HFFc6 (cell line): ENCODE data around the gene PRKD1. TPM values are rescaled to one million over a fixed set of nuclear protein-coding genes. Genes with fewer than 3 reads are reported as not detected.

Source experiments
- DNase-seq: peaks from one replicate; pipeline ENCODE4 v3.0.0-alpha.2; 2018
- H3K27ac Mint-ChIP-seq: 2 replicates; pipeline ENCODE4 v1.8.0; 2020; ENCODE audit warnings: mild to moderate bottlenecking, mixed read lengths
- H3K27me3 Mint-ChIP-seq: 2 replicates; pipeline ENCODE4 v1.8.0; 2021; ENCODE audit warnings: mild to moderate bottlenecking, moderate library complexity, mixed read lengths; ENCODE audit not compliant: insufficient read depth
- H3K36me3 Mint-ChIP-seq: 2 replicates; pipeline ENCODE4 v1.8.0; 2021; ENCODE audit warnings: low read depth, mixed read lengths
- H3K4me1 Mint-ChIP-seq: 2 replicates; pipeline ENCODE4 v1.8.0; 2020; ENCODE audit warnings: low read depth, mixed read lengths
- H3K4me3 Mint-ChIP-seq: 2 replicates; pipeline ENCODE4 v1.8.0; 2020; ENCODE audit warnings: mild to moderate bottlenecking, moderate library complexity, mixed read lengths
- H3K9me3 Mint-ChIP-seq: 2 replicates; pipeline ENCODE4 v1.8.0; 2020; ENCODE audit warnings: mild to moderate bottlenecking, mixed read lengths
- long read RNA-seq: library from polyadenylated mRNA; unstranded; transcript quantifications from one replicate; pipeline ENCODE4 v2.0.0, GENCODE V29; 2019
- total RNA-seq, 6 experiments: library from RNA; stranded (reverse); fragmentation: NEBNext Ultra II Directional; extraction: Animal tissue kit (Norgen Biotek cat#: 25700); gene quantifications; 2 replicates in 1 of 6; 3 replicates in 5 of 6; pipeline ENCODE4 v1.2.3, GENCODE V29; 2021
- TF ChIP-seq, protein P1 (sequence below): fragments of 200-600 bp; sonication (generic); IDR thresholded peaks from 2 replicates; pipeline ENCODE4 v1.5.0; 2021; ENCODE audit warnings: antibody characterized with exemption, mild to moderate bottlenecking

The PRKD1 gene
- 10 to 100 TPM; 19.1 to 23.9 (median 21.7) TPM for total RNA-seq
- long read RNA-seq, partial matches to known transcripts: 7 of 13 reads
- long read RNA-seq, other reads (novel, unspliced or antisense): 5 of 13 reads

DNA sequence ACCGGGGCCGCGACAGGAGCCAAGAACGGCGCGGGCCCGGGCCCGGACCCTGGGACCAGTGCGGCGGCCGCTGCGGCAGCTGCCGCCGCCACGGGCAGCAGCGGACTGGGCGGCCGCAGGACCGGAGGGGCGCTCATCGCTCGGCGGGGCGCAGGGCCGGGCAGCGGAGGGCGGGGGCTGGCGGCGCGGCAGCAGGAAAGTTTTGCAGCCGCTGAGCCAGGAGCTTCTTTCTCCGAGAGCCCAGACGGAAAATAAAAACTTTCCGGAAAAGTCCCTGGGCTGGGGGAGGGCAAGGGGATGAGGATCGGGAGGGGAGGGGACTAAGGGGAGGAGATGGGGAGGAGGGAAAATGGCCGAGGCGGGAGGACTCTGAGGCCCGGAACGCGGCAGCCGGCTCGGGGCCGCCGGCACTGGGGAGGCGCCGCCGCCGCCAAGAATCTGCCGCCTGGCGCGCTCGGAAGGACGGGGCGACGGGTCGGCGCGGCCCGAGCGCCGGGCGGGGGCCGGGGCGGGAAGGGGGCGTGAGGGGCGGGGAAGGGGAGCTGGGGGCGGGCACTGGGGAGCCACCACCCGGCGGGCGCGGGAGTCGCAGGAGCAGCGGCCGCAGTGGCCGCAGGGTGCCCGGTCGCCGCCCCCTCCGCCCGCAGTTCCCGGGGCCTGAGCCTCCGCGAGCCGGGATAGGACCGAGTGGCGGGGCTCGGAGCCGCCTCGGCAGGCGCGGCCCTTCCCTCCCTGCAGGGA, at the start of gene PRKD1:
TSS of gene PRKD1 (minus strand) at position 472 of the 741 bp plus-strand sequence.
- peak within 1 kb of the TSS; percentile 59 for H3K27ac Mint-ChIP-seq
- DNase-seq: peak; percentile 41

DNA sequence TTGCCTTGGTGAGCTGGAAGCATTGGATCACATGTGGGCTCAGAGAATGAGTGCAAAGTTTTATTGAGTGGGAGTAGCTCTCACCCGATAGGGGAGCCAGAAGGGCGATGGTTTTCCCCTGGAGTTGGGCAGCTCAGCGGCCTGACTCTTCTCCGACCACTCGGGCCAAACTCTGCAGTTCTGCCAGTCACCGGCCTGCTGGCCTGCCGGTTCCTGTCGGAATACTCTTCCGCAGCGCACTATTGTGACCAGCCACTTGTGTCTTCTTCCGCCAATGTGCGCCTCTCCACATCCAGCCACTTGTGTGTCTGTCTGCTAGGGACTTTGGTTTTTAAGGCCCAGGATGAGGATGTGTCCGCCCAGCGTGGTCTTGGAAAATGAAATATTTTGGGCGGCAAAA, 43.5 kb upstream of the PRKD1 start:
- no peak for DNase-seq
- no peak overlapping the region for H3K27ac Mint-ChIP-seq
- H3K9me3 Mint-ChIP-seq: peaks cover under 1% of the 10 kb centered on the region; the same call in 1 of the 2 replicates
- TF ChIP-seq, protein P1, sequence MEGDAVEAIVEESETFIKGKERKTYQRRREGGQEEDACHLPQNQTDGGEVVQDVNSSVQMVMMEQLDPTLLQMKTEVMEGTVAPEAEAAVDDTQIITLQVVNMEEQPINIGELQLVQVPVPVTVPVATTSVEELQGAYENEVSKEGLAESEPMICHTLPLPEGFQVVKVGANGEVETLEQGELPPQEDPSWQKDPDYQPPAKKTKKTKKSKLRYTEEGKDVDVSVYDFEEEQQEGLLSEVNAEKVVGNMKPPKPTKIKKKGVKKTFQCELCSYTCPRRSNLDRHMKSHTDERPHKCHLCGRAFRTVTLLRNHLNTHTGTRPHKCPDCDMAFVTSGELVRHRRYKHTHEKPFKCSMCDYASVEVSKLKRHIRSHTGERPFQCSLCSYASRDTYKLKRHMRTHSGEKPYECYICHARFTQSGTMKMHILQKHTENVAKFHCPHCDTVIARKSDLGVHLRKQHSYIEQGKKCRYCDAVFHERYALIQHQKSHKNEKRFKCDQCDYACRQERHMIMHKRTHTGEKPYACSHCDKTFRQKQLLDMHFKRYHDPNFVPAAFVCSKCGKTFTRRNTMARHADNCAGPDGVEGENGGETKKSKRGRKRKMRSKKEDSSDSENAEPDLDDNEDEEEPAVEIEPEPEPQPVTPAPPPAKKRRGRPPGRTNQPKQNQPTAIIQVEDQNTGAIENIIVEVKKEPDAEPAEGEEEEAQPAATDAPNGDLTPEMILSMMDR: no peak
- H3K36me3 Mint-ChIP-seq: no peaks in the 10 kb centered on the region
- no peak overlapping the region for H3K4me3 Mint-ChIP-seq
- peaks cover 7% of the 10 kb centered on the region; the same call in 1 of the 2 replicates for H3K27me3 Mint-ChIP-seq
- H3K4me1 Mint-ChIP-seq: no peaks in the 10 kb centered on the region

More for the DNA sequence above, at the start of gene PRKD1:
- Mint-ChIP-seq H3K9me3 (no peaks in the 10 kb centered on the region), H3K4me3 (peak within 1 kb of the TSS; percentile 98), H3K27me3 (no peaks in the 10 kb centered on the region), H3K36me3 (no peaks in the 10 kb centered on the region), H3K4me1 (peaks cover 59% of the 10 kb centered on the region)
- TF ChIP-seq, protein P1: peak; percentile 40; the same call in 1 of the 2 replicates

DNA sequence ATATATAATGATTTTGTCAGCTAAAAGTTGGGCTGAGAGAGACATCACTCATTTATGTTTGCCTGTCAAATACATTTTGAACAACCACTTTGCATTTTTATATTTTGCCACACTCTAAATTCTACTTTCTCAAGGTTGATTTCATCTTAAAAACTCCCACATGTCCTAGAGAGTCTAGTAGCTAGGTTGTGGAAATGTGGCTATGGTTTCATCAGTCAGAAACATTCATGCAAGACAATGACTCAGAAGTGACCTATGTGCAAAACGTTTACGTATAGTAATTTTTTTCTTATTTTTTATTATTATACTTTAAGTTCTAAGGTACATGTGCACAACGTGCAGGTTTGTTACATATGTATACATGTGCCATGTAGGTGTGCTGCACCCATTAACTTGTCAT, 27.4 kb upstream of the PRKD1 start:
- Mint-ChIP-seq H3K27ac (no peak overlapping the region), H3K4me3 (no peak overlapping the region), H3K4me1 (no peaks in the 10 kb centered on the region), H3K9me3 (peaks cover 3% of the 10 kb centered on the region; the same call in 1 of the 2 replicates), H3K27me3 (peaks cover 10% of the 10 kb centered on the region), H3K36me3 (no peaks in the 10 kb centered on the region)
- no peak for DNase-seq
- TF ChIP-seq, protein P1: no peak

DNA sequence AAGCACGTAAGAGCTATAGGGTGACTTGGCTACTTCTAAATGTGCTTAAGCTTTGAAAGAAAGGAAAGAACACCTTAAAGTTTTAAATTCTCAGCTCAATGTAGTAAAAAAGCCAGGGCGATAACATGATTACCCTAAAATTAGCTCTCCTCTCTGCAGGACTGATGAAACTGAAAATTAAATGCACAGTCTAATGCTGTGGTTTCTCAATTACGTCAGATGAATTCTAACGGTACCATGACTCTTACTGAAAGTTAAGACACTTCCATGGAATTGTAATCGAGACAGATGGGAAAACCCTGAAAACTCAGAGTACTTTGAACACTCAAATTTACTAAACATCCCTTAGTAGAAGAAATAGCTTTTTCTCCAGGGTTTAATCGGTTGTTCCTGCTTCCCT, 25.9 kb upstream of the PRKD1 start:
- no peak for DNase-seq
- no peaks in the 10 kb centered on the region for H3K4me1 Mint-ChIP-seq

DNA sequence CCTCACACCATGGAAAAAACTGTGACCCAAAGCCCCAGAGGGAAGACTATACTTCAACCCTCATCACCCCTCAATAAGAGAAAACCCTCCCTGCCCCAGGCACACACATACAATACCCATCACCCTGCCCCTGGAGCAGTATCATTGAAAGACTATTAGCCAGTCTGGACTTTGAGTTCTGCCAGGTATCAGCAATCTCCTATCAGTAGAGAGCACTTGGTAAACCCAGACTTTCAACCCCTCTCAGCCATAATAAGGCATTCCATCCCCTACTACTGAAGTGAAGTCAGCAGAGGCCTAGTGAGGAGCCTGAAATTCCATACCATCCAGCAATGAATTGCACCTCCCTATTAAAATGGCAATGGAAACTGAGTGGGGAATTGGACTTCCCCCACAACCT, 16.4 kb upstream of the PRKD1 start:
- DNase-seq: no peak
- Mint-ChIP-seq H3K4me3 (no peak overlapping the region), H3K4me1 (no peaks in the 10 kb centered on the region), H3K9me3 (no peaks in the 10 kb centered on the region; the same call in 1 of the 2 replicates), H3K27ac (no peak overlapping the region), H3K27me3 (peaks cover 5% of the 10 kb centered on the region), H3K36me3 (0 out of 2 replicates have a peak, but pooled peaks cover 5% of the 10 kb centered on the region)
- TF ChIP-seq, protein P1: no peak

More for the DNA sequence above, 25.9 kb upstream of the PRKD1 start:
- Mint-ChIP-seq H3K27me3 (peaks cover 10% of the 10 kb centered on the region), H3K4me3 (no peak overlapping the region), H3K9me3 (peaks cover 3% of the 10 kb centered on the region; the same call in 1 of the 2 replicates), H3K36me3 (no peaks in the 10 kb centered on the region), H3K27ac (no peak overlapping the region)
- TF ChIP-seq, protein P1: no peak
